HG03565 (cell line): ENCODE measurements around the gene ASTN1.

Source experiments
- ATAC-seq: cut with Tn5 transposase; IDR thresholded peaks from one replicate; pipeline ENCODE4 v1.9.1; 2021; ENCODE audit warnings: mild to moderate bottlenecking, moderate library complexity; ENCODE audit not compliant: unreplicated experiment

Gene ASTN1

DNA sequence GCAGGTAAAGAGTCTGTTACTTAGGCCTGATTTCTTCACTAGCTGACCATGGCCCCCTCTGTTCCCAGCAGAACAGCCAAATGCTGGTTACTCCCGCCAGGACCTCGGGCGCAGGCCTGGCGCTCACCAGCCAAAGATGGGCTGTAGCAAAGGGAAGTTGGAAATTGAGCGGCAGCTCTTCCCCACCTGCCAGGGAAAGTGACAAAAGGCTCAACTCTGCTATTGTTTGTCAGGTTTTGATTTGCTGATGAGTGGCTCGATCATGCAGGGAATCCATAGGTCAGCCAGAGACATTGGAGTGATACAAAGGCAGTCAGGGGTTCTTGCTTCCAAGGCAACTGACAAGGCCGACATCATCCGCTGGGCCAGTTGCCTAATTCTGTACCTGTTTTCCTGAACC is 120.1 kb downstream of the ASTN1 start:
- ATAC-seq, result no peak

DNA sequence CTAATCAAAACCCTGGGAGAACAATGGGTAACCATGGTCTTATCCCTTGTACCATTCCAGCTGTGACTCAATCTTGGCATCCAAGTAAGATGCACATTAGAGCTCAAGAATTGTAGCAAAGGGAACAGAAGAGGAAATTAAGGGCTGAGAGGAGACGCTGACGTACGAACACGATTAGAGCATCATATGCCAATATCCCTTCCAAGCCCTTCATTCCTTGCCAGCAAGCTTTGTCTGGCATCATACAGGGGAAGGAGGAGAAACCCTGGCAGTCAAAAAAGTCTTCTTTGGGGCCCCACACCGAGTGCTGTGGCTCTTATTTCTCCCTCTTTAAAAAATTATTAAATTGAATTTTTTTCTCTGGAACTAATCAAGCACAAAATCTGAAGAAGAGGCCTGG is 120.9 kb downstream of the ASTN1 start:
- ATAC-seq, result no peak

DNA sequence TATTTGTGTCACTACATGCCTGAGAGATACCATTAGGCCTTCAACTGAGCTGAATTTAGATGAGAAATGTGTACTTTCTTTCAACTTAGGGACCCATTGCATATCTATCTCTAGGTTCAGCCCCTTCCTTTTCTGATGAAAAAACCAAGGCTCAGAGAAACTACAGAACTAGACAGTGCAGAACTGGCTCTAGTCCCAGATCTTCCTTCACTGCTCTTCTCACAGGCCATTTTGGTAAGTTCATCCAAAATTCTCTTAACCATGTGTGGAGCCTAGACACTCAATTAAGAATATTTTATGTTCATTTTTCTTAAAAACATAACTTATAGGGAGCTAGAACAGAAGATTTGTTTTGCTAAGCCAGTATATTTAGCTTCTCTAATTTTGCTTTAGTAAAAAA is 128.9 kb downstream of the ASTN1 start:
- no peak for ATAC-seq

DNA sequence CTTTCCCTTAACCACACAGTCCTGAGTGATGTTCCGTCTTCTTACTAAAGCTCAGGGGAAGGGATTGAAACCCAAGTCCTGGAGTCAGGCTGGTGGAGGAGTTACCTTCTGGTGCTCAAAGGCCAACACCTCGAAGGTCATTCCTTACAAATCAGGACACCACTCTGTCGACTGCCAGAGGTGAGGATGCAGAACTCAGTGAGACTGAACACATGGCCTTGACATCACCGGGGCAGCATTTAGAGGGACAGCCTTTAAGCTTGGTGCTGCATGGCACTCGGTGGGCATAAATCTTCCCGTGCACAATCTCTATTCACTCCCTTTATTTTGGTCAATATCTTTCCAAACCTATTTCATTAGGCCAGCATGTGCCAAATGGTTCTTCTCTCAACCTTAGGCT is 130.9 kb downstream of the ASTN1 start:
- no peak for ATAC-seq

DNA sequence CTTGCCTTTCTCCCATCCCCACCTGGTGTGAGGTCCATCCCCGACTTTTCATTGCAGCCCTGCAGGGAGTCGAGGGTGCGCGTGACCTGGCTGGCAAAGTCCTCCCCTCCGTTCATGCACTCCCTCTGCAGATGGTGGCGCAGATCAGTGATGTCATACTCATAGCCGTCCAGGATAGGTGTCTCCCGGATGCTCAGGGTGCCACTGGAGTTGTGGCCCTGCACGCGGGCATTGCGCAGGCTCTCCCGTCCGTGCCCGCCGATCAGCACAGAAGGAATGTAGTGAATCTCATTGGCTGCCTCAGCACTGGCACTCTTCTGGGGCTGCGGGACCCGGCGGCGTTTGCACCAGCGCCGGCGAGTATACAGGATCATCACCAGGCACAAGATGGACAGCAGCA is 132.1 kb downstream of the ASTN1 start:
- no peak for ATAC-seq

DNA sequence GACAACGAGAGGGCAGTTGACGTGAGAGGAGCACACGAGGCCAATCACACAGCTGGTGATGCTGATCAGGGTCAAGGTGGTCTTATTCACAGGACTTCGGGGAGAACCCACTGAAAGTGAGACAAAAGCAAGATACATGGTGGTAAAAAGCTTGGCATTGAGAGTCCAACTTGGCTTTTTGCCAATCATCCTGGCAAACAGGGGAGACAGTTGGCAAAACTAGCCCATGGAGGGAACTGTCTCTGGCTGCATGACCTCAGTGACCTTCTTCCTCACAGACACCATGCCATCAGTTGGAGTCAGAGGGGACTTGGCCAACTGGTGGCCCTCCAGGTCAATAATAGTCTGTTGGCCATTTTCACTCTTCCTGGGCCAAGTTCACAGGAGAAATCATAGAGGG is 139.9 kb downstream of the ASTN1 start:
- no peak for ATAC-seq

DNA sequence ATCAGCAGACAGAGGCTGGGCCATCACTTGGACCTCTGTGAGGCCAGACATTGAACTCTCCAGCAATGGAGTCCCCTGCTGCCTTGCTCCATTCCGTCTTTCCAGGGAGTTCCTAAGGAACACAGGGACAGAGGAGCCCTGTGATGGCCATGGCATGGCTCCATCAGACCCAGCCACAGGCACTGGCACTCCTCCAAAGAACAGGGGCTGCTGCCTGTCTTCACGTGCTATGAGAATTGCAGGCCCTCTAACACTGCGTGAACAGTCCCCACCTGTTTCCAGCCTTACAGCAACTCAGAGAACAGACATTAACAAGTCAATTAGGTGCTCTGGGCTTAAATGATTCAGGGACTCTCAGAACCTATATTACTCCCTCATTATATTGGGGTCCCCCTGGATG is 140.8 kb downstream of the ASTN1 start:
- ATAC-seq, result no peak

DNA sequence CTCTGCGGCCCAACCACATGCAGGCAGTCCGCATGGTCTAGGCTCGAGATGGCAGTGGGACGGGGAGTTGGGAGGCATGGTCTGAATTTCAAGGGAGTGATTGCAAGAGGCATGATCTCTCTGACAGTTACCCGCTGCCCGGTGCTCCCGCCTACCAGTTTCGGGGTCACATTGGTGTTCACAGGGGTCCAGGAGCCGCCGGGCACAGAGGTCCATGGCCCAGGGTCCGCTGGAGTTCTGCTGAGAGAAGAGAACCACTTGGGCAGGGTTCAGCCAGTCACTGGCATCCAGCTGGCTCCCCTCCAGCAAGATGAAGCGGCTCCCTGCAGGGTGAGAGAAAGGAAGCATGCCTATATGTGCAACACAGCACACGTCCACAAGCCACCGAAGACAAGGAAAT is 141.3 kb downstream of the ASTN1 start:
- ATAC-seq, result no peak

DNA sequence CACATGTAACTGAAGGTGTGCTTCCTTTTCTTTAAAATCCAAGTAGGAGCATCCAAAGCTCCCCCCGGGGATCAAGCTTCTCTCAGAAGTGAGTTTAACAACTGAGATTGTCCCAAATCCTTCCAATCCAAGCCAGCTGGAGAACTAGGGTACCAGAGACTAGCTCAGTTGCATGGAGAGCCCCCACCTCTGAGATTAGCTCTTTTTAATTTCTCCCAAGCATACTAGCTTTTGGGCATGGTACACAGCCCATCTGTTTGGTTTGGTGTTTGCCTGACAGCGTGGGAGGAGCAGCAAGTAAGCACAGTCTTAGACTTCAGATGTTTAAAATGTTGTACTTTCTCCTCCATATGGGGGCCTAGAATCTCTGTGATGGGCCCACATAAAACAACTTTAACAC is 142.8 kb downstream of the ASTN1 start:
- ATAC-seq, result no peak

DNA sequence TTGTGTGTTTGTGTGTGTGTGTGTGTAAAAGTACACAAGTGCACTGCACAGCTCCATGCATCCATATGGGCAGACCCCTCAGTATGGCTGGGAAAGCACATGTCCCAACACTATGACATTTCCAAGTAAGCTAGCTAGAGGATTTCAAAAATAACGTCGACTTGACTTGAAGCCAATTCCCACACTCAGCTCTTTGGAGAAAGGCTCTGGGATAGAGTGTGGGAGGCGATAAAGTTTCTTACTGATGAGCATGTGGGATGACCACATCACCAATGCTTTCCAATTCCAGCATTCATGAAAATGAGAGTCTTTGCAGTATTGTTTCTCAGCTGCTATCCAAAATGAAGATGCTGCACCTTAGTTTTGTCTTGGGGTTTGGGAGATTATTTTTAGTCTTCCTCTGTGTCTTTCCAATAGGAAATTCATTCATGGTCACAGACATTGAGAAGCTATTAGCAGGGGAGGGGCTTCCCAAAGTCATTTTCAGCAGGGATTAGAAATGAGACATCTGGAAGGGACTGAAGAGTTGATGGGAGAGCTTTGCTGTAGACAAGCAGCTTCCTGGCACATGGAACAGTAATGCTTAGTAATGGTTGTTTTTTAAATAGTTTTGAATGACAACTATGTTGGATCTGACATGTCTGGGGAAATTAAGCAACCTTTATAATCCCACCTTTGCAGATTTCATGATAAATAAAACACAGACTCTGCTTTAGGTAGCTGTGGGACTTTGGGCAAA is 143.5 kb downstream of the ASTN1 start:
- ATAC-seq, result no peak

DNA sequence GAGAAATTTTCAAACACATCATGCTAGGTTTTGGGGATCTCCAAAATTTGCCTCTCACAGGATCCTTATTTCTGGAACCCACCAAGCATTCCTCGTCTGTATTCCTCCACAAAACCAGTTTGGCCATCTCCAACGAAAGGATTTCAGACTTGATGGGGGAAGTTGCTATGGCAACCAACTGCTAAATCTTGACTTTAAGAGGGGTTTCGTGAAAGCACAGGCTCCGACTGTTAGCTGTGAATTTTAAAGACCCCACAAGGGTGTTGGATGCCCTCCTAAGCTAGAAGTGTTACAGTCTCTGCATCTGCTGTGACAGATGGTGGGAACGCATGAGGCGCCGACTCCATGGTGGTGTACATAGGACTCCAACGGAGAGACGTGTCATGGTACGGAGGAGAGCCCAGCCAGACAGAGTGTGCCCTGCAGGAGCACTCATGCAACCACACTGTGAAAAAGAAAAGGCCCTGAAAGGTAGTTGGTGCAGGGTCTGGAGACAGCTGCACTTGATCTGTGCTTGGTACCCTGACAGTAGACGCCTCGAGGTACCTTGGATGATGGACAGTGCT is 147.1 kb downstream of the ASTN1 start:
- no peak for ATAC-seq

DNA sequence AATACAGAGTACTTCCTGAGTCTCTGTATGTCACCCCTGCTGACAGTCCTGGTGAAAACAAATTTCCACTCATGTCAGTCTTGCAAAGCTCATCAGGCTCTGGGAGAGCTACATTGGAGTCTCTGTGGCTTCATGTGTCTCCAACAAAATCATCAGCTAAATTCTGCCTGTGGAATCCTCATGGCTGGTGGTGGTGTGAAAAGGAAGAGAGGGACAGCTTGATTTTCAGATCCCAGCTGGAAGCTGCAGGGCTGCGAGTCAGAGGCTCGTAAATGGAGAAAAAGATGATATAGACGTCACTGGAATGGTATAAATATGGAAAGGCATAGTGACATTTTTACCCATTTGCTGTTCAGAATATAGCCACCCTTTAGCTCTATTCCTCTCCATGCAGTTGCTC is 150.2 kb downstream of the ASTN1 start:
- no peak for ATAC-seq

DNA sequence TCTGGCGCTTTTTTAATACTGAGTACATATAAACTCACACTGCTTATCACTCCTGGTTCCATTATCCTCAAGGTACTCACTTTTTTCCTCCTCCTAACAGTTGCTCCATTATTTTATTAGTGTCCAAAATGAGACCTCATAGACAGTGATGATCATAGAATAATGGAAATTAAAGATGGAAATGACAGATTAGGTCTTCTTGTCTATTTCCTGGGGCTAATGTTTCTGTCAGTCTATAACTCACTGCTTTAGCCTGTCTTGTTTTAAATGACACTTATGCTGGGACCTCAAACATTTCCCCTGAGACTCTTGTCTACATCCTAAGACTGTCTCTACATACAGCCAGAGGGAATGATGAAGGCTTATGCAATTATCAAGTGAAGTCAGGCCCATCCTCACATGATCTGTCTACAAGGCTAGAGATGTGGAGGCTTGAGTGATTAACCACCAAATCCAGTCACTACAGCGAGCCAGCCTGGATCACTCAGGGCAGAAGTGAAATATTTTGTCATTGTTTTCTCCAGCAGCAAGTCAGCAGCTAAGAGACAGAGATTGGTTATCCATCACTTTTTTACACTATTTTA is 152.1 kb downstream of the ASTN1 start:
- no peak for ATAC-seq

DNA sequence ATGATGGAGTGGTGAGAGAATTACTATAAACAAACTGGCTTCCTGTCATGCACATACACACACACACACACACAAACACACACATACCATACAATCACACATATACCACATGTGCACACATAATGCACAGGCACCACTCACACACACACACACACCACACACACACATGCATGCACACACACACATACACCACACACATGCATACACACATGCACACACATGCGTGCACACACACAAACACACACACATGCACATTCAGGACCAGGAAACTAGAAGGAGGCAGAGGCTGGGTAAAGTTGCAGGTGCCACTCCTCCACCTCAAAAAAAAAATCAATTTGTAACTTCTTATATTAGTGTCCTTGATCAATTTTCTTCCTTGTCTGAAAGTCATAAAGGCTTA is 153.0 kb downstream of the ASTN1 start:
- no peak for ATAC-seq

DNA sequence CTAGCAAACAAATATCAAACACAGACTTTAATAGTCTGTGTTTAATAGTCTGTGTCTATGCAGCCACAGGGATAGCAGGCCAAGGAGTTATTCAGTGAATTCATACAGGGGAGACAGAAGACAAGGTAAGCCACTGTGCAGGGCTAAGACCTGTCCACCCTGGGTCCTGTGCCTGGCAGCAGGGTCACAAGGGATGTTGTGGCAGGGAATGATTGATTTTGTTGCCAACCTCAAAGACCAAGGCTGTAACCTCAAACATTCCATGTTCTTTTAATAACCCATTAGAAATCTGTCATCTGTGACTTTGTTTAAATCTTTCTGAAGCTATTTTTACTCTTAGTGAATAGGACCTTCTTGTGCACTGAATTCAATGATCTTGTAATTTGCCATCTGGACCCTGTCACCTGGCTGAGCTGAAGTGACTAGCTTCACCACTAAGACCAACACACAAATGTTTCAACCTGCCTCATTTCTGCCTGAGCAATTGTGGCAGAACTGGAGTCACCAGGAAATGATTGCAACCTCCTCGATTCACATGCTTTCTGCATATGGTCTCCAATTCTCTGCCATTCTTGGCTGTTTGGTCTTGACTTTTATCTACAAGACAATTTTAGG is 154.2 kb downstream of the ASTN1 start:
- ATAC-seq, result no peak

DNA sequence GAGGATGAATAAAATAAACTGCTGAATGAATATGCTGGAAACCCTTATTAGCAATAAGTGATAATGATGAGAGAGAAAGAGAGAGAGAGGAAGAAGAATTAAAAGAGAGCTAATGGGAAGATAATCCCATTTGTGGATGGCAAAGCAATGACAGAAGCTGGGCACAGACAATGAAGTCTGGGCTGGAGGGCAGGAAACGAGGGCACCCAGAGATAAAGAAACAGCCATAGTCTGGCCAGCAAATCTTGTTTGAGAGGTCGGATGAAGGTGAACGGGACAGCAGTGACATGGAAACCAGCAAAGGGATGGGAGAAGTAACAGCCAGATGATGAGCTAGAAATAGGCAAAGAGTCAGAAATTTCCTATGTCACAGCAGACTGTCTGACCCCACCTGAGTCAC is 155.9 kb downstream of the ASTN1 start:
- no peak for ATAC-seq

DNA sequence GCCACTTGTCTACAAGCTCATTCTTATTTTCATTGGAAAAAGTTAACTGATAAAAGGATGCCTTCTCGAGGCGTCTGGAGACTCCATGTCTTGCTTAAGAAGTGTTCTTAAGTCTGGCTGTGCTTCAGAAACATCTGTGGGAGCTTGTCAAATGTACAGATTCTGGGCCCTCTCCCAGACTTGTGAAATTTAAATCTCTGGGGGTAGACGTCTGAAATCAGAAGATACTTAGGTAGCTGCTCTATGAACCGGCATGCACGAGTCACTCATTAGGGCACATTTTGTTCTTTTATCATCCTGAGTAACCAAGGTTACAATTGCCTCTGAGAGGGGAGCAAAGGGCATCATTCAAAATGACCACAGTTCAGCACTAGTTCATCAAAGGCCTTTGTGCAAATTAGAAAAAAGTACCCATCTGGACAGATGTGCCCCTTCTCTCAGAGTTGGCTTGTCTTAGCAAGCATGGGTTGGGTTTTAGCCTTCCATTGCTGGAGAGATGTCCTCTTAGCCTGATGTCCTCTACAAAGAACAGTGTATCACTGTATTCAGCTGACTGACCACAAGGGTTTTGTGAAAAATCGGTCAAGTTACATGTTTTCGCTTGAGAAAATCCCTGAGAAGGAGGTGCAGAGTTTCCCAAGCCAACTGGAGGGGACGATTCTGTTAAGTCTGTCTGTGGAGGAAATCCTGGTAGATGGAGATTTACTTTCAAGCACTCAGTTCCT is 156.9 kb downstream of the ASTN1 start:
- ATAC-seq, result no peak

DNA sequence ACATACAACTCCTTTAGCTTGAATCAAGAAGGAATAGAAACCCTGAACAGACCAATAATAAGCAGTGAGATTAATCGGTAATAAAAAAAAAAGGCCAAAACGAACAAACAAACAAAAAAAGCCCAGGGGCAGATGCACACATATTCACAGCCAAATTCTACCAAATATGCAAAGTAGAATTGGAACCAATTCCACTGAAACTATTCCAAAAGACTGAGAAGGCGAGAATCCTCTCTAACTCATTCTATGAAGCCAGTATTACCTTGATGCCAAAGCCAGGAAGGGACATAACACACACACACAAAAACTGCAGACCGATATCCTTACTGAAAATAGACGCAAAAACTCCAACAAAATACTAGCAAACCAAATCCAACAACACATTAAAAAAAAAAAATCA is 161.6 kb downstream of the ASTN1 start:
- no peak for ATAC-seq

DNA sequence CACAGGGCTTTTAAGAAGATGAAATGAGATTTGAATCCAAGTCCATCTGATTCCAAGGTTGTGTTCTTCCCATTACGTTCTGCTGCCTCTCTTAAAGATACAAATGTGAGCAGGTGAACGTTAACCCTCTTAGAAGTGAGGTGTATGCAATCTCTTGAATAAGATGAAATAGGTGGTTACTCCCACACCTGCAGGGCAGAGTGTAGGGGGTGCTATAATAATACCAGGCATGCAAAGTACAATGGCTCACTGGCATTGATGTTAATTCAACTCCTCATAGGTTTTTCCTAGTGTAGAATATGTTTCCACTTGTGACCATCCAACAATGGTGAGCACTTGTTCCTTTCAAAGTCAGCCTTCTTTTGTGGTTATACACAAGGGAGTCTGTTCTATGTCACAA is 163.0 kb downstream of the ASTN1 start:
- ATAC-seq, result no peak

DNA sequence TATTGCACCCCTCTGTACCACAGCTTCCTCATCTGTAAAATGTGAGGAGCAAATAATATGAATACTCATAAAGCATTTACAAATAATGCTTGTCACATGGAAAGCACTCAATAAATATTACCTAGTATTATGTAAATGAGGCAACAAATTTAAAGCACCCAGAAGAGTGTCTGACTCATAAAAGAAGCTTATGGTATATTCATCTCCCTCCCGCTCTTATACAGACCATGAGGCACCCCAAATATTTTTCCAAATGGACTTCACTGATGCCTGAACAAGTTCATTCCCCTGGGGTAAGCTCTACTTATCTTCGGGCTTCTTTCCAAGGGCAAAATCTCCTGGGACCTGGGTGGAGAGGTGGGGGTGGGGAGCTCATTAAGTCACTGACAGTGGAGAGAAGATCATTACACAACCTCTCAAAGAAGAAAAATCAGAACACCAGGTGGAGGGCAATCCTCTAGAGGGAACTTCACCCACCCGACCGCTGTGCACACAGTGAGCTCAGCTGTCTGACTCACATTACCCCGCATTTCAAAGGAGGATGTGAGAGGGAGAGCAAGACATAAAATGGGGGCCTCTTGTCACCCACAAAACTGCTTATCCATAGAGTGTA is 166.2 kb downstream of the ASTN1 start:
- no peak for ATAC-seq

DNA sequence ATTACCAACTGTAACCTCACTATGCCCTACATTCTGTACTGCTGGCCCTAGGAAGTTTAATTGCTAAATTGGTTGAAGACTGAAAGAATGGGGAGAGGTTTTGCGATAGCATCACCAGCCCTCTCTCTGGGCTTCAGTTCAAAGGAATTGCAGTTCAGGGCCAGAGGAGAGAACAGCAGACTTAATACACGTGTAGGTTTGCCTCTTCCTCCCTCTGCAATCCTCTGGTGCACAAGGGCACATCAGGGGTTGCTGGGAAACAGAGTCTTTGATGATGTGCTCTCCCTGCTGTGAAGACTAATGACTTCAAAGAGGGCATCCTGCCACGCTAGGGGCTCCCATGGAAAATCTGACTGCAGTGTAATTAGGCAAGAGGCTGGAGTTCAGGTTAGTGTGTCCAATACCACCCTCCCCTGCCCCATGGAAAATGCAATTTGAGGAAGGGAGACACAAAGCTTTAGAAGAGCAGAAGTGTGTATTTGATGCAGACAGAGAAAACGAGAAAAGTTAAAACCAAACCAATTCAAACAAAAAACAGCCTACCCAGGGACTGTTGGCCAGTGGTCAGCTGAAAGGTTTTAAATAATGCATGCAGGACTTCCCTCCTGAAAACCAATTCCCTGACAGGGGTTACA is 167.9 kb downstream of the ASTN1 start:
- ATAC-seq, result no peak
